GM18870 (cell line): ENCODE results near the gene THEM4.

Experiments used
- ATAC-seq: cut with Tn5 transposase; IDR thresholded peaks from one replicate; pipeline ENCODE4 v1.9.1; 2021; ENCODE audit warnings: moderate library complexity; ENCODE audit not compliant: unreplicated experiment

Gene THEM4

GRCh38 chr1:151839082-151839412 is 70.3 kb downstream of the THEM4 start:
- no peak for ATAC-seq

GRCh38 chr1:151838222-151839081 is 70.9 kb downstream of the THEM4 start:
- no peak for ATAC-seq

- ATAC-seq, result no peak
These were observed 71.5 kb downstream of the THEM4 start for GRCh38 chr1:151837884-151838221.

GRCh38 chr1:151837197-151837596 is 72.1 kb downstream of the THEM4 start:
- ATAC-seq, result no peak

GRCh38 chr1:151835596-151835995 is 73.7 kb downstream of the THEM4 start:
- no peak for ATAC-seq

GRCh38 chr1:151834239-151834638 is 75.1 kb downstream of the THEM4 start:
- ATAC-seq, result no peak

GRCh38 chr1:151833172-151833900 is 76.0 kb downstream of the THEM4 start:
- ATAC-seq, result no peak

GRCh38 chr1:151832318-151832980 is 76.9 kb downstream of the THEM4 start:
- no peak for ATAC-seq

GRCh38 chr1:151831605-151832004 is 77.7 kb downstream of the THEM4 start, which contains the start of gene RORC:
TSS of gene RORC (minus strand) at chr1:151831802. CDS start at chr1:151831764, 38 bp downstream.
- no peak for ATAC-seq

GRCh38 chr1:151831256-151831591 is 78.1 kb downstream of the THEM4 start:
- ATAC-seq, result no peak

GRCh38 chr1:151830055-151830454 is 79.3 kb downstream of the THEM4 start:
- ATAC-seq, result no peak

- no peak for ATAC-seq
These were observed 79.8 kb downstream of the THEM4 start for GRCh38 chr1:151829352-151830046.

GRCh38 chr1:151828921-151829320 is 80.4 kb downstream of the THEM4 start:
- no peak for ATAC-seq

- no peak for ATAC-seq
These were observed 81.5 kb downstream of the THEM4 start for GRCh38 chr1:151827853-151828252.

GRCh38 chr1:151825751-151826660 is 83.3 kb downstream of the THEM4 start:
- ATAC-seq, result no peak

- no peak for ATAC-seq
These were observed 84.1 kb downstream of the THEM4 start for GRCh38 chr1:151825204-151825603.
